H1 (cell line): Measurements from ENCODE around the gene MED19. TPM values are rescaled to one million over a fixed set of nuclear protein-coding genes. Genes with fewer than 3 reads are reported as not detected.

Source experiments
- ASH2L ChIP-seq: fragments of 200-600, 300-600 bp; sonication (generic); IDR thresholded peaks from one replicate; pipeline ENCODE4 v1.7.1; 2017; ENCODE audit warnings: low read length
- BCL11A ChIP-seq, 2 experiments: IDR thresholded peaks; one replicate each; pipeline ENCODE4 v1.6.1; 2011; ENCODE audit warnings: low read depth in 2 of 2, low read length in 2 of 2, mild to moderate bottlenecking in 2 of 2
- CBX5 ChIP-seq: fragments of 300-800, 300-1000 bp; sonication (generic); IDR thresholded peaks from 2 replicates; pipeline ENCODE4 v1.7.1; 2016; ENCODE audit warnings: antibody characterized with exemption, low read length, low read depth
- CEBPB ChIP-seq: IDR thresholded peaks from 2 replicates; pipeline ENCODE4 v1.6.1; 2012; ENCODE audit warnings: low read depth, low read length
- CHD2 ChIP-seq: IDR thresholded peaks from 2 replicates; pipeline ENCODE4 v1.6.1; 2012; ENCODE audit warnings: low read length, improper control_type of control experiment
- CREB1 ChIP-seq: IDR thresholded peaks from 2 replicates; pipeline ENCODE4 v1.6.1; 2012; ENCODE audit warnings: inconsistent platforms
- FOSL1 ChIP-seq: IDR thresholded peaks from 2 replicates; pipeline ENCODE4 v1.6.1; 2011; ENCODE audit warnings: mild to moderate bottlenecking, low read depth, low read length, moderate library complexity; ENCODE audit not compliant: insufficient read depth
- JUN ChIP-seq: IDR thresholded peaks from 2 replicates; pipeline ENCODE4 v1.6.1; 2011; ENCODE audit warnings: low read depth, mild to moderate bottlenecking, improper control_type of control experiment, low read length
- MAFK ChIP-seq: IDR thresholded peaks from 2 replicates; pipeline ENCODE4 v1.6.1; 2012; ENCODE audit warnings: low read depth, mild to moderate bottlenecking, improper control_type of control experiment, low read length
- MAX ChIP-seq: IDR thresholded peaks from 2 replicates; pipeline ENCODE4 v1.6.1; 2012; ENCODE audit warnings: inconsistent platforms
- PHF8 ChIP-seq: fragments of 200-600 bp; sonication (generic); conservative IDR thresholded peaks from 2 replicates; pipeline ENCODE4 v1.7.1; 2012; ENCODE audit warnings: low read depth, mild to moderate bottlenecking, inconsistent platforms, low read length, moderate library complexity
- POLR2AphosphoS5 ChIP-seq: IDR thresholded peaks from 2 replicates; pipeline ENCODE4 v1.6.1; 2011; ENCODE audit warnings: low read depth, low read length
- POU5F1 ChIP-seq: IDR thresholded peaks from 2 replicates; pipeline ENCODE4 v1.6.1; 2011; ENCODE audit warnings: low read depth, mild to moderate bottlenecking, low read length, moderate library complexity
- RFX5 ChIP-seq: IDR thresholded peaks from 2 replicates; pipeline ENCODE4 v1.6.1; 2011; ENCODE audit warnings: low read depth, low read length, improper control_type of control experiment, borderline replicate concordance
- SAP30 ChIP-seq: fragments of 300-600 bp; sonication (generic); IDR thresholded peaks from 2 replicates; pipeline ENCODE4 v1.7.1; 2012; ENCODE audit warnings: low read length, moderate library complexity, mild to moderate bottlenecking, inconsistent platforms; ENCODE audit not compliant: insufficient read depth, insufficient replicate concordance
- SIRT6 ChIP-seq: IDR thresholded peaks from one replicate; pipeline ENCODE4 v1.7.1; 2012; ENCODE audit warnings: low read length, inconsistent platforms
- SIX5 ChIP-seq: IDR thresholded peaks from 2 replicates; pipeline ENCODE4 v1.6.1; 2011; ENCODE audit warnings: mild to moderate bottlenecking, low read depth, low read length
- SP4 ChIP-seq: IDR thresholded peaks from 2 replicates; pipeline ENCODE4 v1.6.1; 2012; ENCODE audit warnings: low read length, inconsistent platforms
- TAF1 ChIP-seq: IDR thresholded peaks from 2 replicates; pipeline ENCODE4 v1.6.1; 2011; ENCODE audit warnings: mild to moderate bottlenecking, low read depth, low read length
- TAF7 ChIP-seq: optimal IDR thresholded peaks from 2 replicates; pipeline ENCODE3; 2011; ENCODE audit warnings: low read depth, mild to moderate bottlenecking, inconsistent platforms, low read length, moderate library complexity, borderline replicate concordance
- TBP ChIP-seq: IDR thresholded peaks from 2 replicates; pipeline ENCODE4 v1.6.1; 2011; ENCODE audit warnings: low read depth, low read length, improper control_type of control experiment
- polyA plus RNA-seq, 7 experiments: library from polyadenylated mRNA; depleted of rRNA in 3 of 7; stranded (reverse) in 5 of 7; unstranded in 2 of 7; fragments of >200 nt in 5 of 7; fragments of 200-250 nt in 2 of 7; gene quantifications; 1 replicate in 5 of 7; 2 replicates in 1 of 7; 4 replicates in 1 of 7; pipeline versions ENCODE4 v1.2.1 to v1.2.3, GENCODE V29; 2011 to 2013; ENCODE audit warnings: missing spikeins in 2 of 7, mixed read lengths in 2 of 7
- total RNA-seq: library from RNA; stranded (reverse); fragmentation: NEBNext Ultra II Directional; extraction: Animal tissue kit (Norgen Biotek cat#: 25700); gene quantifications from 2 replicates; pipeline ENCODE4 v1.2.1, GENCODE V29; 2021
- TF ChIP-seq, protein P1 (sequence below): IDR thresholded peaks from 2 replicates; pipeline ENCODE4 v1.6.1; 2012; ENCODE audit warnings: low read length, inconsistent platforms
- TF ChIP-seq, protein P2 (sequence below): IDR thresholded peaks from 2 replicates; pipeline ENCODE4 v1.6.1; 2012; ENCODE audit warnings: inconsistent platforms

The MED19 gene
- total and polyA plus RNA-seq, 2 of the 8 experiments (the other 6 are each of a cell fraction or from before 2014, with no cell fraction given): 19.4 to 35.4 TPM

- TF ChIP-seq POU5F1 (no peak), JUN (no peak), MAFK (no peak), PHF8 (peak; percentile 66), CHD2 (peak; percentile 97), POLR2AphosphoS5 (peak; percentile 20; the same call in 1 of the 2 replicates), CEBPB (no peak), ASH2L (peak; percentile 55), SIRT6 (no peak), FOSL1 (no peak), BCL11A (IDR thresholded peaks at IDR 0.05; ENCODE audit: low read depth in 2 of 2, low read length in 2 of 2) (no peak), TAF7 (peak; percentile 36), SP4 (0 out of 2 replicates have a peak, but pooled peaks have one; percentile 45), RFX5 (no peak), TAF1 (peak; percentile 68), CREB1 (peak; percentile 88), MAX (peak; percentile 93), CBX5 (no peak), SIX5 (peak; percentile 91), SAP30 (peak; percentile 96), TBP (peak; percentile 58; the same call in 1 of the 2 replicates)
- TF ChIP-seq, protein P1, sequence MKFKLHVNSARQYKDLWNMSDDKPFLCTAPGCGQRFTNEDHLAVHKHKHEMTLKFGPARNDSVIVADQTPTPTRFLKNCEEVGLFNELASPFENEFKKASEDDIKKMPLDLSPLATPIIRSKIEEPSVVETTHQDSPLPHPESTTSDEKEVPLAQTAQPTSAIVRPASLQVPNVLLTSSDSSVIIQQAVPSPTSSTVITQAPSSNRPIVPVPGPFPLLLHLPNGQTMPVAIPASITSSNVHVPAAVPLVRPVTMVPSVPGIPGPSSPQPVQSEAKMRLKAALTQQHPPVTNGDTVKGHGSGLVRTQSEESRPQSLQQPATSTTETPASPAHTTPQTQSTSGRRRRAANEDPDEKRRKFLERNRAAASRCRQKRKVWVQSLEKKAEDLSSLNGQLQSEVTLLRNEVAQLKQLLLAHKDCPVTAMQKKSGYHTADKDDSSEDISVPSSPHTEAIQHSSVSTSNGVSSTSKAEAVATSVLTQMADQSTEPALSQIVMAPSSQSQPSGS: 0 out of 2 replicates have a peak, but pooled peaks have one; percentile 29
- TF ChIP-seq, protein P2, sequence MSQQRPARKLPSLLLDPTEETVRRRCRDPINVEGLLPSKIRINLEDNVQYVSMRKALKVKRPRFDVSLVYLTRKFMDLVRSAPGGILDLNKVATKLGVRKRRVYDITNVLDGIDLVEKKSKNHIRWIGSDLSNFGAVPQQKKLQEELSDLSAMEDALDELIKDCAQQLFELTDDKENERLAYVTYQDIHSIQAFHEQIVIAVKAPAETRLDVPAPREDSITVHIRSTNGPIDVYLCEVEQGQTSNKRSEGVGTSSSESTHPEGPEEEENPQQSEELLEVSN: peak; percentile 37
These were observed 54.6 kb downstream of the MED19 start, which contains the start of gene CLP1 (continued) for GRCh38 chr11:57657194-57658022.
